HG02870 (cell line): ENCODE data around the gene ZNF831.

Experiments used
- ATAC-seq: cut with Tn5 transposase; IDR thresholded peaks from one replicate; pipeline ENCODE4 v1.9.1; 2021; ENCODE audit warnings: mild to moderate bottlenecking, moderate library complexity; ENCODE audit not compliant: unreplicated experiment

Gene ZNF831

DNA sequence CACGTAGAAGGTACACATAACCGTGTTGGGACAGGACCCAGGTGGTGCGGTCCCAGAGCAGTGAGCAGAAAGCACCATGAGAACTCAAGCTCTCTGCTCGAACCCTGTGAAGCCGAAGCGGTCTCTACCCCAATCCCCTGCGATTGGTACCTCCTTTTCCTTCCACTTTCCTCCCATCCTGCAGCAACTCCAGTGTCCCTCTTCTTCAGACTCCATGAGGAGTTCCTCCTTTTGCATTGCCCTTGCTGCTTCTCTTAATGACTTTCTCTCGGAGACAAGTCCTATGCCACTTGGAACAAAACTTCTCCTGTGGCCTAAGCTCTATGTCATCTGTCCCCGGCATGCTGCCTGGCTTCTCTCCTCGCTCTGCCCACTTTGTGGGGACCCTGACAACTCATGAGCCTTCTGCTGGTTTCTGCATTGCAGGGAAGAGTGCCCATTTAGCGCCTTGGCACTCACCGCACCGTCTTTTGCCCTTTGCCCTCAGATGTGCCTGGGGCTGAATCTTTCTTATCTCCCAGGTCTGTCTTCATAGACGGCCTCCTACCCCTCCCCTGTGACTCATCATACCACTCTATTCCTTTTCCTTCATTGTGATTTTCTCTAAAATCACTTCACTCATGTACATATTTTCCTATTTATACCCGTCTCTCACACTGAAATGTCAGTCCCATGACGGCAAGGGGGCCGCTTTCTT lies 9.2 kb upstream of the ZNF831 start:
- no peak for ATAC-seq

DNA sequence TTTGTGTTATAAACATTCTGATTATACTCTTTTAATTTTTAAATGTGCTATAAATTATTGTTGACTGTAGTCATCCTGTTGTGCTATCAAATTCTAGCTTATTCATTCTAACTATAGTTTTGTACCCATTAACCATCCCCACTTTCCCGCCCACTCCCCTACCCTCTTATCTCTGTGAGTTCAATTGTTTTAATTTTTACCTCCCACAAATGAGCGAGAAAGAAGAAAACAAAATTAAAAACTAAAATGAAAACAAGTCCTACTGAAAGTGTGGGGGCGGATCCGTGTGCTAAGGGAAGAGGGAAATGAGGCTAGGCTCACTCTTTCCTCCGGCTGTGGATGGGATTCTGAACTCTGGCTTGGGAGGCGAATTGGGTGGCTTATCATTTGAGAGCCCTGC lies 6.6 kb upstream of the ZNF831 start:
- ATAC-seq = no peak

DNA sequence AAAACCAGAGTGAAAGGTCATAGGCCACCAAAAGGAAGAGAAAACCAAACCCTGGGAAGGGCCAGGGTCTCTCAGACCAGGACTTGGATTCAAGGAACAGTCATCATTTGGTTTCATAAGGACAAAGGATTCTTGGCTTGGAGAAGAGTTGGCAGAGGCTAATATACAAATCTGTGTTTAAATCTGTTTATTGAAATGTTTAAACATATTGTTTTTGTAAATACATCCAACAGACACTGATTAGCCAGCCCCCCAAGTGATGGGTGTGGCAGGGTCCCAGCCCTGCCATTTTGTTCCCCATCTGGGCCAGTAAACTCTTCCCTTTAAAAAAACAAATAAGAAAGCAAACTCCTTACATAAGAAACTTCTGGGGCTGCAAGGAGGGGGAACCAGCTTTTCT lies 6.1 kb upstream of the ZNF831 start:
- ATAC-seq = no peak

DNA sequence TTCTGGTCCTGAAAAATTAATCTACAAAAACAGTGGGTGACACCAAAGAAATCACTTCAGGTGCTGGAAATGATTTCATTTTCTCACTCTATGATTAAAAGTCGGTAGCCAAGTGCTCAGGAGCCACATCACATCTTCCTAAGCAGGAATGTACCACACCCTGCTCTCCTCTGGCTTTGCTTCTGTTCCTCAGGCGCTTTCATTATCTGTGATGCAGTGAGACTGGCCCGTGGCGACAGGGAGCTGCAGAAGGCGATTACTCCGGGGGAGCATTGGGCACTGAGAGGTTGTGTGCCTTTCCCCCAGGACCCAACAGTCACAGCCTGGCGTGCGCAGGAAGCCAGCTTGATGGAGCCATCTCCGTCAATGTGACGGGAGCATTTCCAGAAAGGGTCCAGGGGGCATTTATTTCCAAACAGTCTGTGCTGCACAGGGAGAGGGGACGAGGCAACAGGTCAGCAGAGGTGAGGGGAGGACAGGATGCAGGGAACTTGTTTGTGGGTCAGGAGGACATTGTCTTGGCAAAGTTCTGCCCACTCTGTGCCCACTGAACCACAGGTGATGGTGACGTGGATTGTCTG lies 5.6 kb upstream of the ZNF831 start:
- no peak for ATAC-seq

DNA sequence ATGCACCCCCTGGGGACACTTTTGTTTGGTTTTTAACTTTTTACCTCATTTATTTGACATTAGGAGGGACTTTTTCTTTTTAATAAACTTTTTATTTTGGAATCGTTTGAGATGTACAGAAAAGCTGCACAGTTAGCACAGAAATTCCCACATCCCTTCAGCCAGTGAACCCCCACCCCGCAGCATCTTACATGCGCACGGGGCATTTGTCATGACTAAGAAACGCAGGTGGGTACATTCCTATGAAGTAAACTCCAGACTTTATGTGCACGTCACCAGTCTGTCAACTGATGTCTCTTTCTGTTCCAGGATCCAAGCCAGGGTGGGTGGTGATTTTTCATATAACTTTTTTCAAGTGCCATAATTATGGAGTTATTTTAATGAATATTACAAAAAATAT lies 4.9 kb upstream of the ZNF831 start:
- ATAC-seq = no peak

DNA sequence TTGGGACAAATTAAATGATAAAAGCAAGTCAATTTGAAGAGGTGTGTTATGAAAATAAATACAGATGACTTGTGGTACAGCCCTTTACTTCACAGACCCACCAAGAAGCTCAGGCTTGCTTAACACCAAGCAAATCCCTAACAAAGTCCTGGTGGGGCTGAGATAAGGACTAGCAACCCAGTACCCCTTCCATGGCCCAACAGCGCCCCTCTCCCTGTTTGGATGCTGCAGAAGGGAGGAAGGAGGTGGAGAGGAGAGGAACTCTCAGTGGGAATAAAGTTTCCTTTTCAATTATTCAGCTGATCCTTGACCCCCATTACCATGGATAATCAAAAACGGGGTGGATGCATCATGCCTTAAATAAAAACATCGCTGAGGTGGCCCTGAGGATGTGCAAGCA lies 4.5 kb upstream of the ZNF831 start:
- no peak for ATAC-seq

DNA sequence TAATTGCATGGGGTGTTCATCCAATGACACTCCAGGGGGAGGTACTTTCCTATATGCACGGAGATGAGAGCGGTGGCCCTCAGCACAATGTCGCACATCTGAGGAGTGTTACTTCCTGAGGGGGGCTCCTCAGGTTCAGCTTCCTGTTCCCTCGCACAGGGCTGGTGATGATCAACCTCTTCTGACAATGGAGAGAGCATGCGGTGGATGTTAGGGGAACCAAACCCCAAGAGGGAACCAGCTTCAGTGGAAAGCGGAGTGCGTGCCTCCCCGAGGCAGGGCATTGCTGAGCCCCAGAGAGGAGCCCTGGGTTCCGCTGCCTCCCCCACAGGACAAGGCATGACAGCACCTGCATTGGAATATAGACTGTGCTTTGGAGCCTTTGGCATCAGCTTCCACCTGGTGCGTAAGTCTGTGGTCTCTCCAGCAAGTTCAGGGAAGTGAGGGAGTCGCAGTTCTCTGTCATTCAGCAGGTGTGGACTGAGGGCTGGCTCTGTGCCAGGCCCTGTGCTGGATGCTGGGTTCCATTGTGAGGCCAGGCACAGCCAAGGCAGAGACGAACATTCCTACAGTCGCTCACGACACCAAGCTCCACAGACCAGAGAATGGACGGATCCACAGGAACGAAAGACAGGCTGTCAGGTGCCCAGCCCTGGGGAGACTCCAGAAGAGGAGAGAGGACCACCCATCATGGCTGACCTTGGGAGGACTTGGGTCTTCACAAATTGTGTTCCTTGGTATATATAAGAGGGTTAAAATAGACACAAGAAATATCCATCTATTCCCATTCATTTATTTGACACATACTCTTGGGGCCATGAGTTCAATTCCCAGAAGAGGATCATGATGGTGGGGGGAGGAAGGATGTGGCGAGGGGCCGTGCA lies 3.9 kb upstream of the ZNF831 start:
- ATAC-seq = no peak

DNA sequence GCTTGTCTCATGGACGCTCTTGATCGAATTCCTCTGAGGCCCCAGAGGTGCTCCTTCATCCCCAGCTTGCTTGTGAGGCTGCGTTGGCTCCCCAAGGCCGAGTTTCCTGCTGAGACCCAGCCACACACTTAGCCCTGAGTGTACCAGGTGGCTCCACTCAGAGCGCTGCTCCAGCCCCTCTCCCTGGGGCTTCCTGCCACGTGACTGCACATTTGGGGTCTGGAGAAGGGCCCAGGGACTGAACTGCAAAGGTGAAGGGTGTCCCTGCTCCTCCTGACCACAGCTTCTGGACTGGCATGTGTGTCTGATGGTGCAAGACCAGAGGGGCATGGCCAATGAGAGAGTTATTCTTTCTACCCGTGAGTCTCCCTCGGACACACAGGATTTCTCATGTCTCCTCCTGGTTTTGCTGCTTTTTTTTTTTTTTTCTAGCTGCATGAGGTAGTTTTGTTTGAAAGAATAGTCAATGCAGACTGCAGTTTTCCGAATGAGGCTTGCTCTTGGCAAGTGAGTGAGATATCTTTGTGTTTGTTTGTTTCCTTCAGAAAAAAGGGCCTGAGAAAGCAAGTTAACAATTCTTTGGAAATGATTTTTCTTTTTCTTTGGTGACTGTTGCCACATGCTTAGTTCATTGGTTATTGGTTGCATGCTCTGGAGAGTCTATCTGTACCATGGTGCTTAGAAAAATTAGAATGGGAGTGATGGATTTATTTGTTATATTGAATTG lies 3.1 kb upstream of the ZNF831 start:
- ATAC-seq = no peak

DNA sequence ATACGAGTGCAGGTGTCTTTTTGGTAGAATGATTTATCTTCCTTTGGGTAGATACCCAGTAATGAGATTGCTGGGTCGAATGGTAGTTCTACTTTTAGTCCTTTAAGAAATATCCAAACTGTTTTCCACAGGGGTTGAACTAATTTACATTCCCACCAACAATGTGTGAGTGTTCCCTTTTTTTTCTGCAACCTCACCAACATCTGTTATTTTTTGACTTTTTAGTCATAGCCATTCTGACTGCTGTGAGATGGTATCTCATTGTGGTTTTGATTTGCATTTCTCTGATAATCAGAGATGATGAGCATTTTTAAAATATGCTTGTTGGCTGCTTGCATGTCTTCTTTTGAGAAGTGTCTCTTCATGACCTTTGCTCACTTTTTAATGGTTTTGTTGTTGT lies 1.9 kb upstream of the ZNF831 start:
- ATAC-seq = no peak

DNA sequence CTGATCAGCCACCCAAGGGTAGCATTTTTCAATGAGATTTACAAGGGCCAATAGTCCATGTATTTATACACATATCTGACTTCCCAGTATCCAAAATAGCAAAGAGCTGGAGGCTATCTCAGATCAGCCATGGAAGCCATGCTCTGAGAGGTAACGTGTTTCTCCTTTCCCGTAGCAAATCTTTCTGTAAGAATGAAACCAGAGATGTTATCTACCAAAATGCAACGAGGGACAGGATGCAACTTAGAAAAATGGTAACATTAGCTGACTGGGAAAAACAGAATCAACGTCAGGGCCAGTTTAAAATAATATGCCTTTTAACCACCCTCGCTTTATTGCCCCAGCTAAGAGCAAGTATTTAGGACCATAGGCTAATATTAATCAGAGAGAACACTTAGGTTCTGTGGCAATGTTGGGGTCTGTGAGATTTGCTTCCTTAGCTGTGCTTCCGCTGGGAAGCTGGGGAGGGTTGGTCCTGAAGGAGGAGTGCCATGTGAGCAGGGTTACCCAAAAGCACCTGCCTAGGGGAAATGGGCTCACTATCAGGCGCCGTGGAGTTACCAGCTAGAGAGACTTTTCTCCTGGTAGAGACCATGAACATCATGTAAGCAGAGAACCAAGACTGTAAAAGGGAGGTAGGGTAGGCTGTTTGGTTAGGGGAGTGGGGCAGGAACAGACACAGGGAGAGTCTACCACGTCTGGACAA lies 1.2 kb downstream of the ZNF831 start:
- no peak for ATAC-seq

DNA sequence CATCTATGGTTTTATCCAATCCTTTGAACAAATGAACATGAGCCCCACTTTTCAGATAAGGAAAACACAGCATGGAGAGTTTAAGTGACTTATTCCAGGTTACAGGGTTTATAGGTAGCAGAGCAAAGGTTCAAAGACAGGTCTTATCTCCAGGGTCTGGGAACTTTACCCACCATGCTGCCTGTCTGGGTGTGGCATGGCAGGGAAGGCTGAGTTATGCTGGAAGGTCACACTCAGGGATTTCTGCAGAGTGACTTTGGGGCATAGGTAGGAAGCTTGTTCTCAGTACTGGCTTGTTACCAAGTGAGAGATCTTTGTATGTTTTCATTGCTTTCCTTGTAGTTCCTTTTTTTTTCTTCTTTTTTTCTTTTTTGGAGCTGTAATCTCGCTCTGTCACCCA lies 1.8 kb downstream of the ZNF831 start:
- no peak for ATAC-seq

DNA sequence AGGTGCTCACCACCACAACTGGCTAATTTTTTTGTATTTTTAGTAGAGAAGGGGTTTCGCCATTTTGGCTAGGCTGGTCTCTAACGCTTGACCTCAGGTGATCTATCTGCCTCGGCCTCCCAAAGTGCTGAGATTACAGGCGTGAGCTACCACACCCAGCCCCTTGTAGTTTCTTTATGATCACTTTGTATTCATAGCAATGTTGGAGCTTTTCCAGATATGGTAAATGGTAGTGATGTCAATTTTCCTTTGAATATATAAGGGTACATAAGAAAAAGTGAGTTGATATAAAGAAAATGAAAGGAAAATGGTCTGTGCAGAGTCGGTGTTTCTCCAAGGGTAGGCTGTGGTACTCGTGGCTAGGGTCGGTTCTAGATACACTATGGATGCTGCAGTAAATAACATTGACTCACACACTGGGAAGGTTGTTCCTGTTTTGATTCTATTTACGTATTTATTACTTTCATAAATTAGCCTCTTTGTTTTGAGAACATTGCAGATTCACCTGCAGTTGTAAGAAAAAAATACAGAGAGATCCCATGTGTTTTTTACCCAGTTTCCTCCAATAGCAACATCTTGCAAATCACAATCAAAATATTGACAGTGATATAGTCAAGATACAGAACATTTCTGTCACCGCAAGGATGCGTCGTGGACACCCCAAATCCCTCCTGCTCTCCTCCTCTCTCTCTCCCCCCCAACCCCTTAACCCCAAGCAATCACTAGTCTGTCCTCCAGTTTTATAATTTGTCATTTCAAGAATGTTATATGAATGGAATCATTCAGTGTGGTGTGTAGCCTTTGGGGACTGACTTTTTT lies 2.5 kb downstream of the ZNF831 start:
- ATAC-seq = no peak

DNA sequence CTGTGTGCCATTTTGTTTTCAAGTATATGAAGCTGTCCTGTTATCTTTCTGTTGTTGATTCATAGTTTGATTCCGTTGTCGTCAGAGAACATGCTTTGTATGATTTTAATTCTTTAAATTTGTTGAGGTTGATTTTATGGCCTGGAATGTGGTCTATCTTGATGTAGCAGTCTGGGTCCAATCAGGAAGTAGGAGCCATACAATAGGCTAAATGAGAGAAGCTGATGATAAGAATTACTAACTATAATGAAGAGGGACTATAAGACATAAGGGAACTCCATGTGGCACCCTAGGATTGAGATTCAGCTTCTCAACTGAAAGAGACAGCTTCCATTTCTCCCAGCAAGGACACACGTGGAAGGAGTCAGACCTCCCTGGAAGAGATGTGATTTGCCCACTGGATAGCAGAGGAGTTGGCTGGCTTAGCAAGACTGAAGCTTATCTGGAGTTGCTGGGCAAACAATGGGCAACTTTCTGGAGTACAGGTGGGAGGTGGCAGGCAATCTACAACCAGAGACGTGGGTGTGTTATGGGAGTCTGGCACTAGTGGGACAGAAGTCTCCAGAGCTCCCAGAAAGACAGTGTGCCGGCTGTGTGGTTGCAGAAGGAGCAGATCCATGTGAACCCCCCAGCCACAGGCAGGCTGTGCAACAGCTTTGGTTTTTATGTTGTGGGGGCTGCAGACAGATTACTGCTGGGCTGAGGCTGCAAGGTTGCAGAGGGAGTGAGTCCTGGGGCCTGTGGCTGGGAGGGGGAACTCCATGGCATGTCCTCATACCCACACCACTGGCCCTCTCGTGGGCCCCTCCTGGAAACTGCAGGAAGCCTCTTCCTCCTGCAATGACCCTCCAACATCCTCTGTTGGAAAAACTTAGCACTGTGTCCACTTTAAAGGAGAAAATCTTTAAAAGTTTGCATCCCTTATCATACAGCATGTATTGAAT lies 7.1 kb downstream of the ZNF831 start:
- ATAC-seq = no peak

DNA sequence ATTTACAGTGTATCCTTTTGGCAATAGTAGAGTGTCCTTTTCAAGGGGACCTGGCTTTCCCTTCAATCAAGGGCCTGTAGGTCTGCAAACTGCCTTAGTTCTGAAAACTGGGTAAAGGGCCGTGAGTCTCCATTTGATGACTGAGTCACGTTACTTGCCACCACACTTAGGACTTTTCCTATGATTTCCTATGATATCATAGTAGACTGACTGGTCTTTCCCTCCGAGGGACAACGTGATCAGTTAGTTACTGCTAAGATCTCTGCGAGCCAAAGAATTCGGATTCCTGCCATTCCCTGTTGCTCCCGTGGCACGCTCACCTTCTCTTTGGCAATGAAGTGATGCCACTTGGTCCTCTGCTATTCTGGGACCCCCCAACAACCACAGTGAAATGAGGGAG lies 8.4 kb downstream of the ZNF831 start:
- no peak for ATAC-seq

DNA sequence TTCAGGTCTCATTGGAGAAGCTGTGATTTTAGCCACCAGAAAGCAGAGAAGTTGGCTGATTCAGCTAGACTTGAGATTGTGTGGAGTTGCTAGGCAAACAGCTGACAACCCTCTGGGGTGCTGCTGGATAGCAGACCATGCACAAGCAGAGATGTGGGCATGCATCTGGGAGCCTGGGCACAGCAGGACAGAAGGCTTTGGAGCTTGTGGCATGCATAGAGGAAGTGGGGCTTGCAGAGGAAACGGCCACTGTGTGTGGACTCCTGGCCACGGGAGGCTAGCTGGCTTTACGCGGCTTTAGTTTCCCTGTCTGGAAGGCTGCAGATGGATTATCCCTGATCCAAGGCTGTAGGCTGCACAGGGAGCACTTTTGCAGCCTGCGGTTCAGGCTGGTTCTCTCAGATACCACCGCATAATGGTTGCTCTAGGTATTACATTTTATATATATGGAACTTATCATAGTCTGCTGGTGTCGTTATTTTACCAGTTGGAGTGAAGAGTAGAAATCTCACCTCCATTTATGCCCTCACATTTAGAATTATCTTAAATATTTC lies 10.4 kb downstream of the ZNF831 start:
- ATAC-seq = no peak

DNA sequence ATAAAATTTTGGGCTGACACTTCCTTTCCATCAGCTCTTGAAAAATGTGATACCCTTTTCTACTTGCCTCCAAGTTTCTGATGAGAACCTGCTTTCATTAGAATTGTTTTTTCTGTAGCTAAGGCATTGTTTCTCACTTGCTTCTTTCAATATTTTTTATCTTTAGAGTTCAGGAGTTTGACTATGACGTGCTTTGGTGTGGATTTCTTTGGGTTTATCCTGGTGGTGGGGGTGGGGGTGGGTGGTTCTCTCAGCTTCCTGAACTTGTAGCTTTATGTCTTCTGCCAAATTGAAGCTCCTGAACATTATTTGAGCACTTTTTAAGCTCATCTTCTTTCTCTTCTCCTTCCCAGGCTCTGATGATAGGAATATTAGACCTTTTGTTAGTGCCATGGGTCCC lies 11.4 kb downstream of the ZNF831 start:
- ATAC-seq = no peak

DNA sequence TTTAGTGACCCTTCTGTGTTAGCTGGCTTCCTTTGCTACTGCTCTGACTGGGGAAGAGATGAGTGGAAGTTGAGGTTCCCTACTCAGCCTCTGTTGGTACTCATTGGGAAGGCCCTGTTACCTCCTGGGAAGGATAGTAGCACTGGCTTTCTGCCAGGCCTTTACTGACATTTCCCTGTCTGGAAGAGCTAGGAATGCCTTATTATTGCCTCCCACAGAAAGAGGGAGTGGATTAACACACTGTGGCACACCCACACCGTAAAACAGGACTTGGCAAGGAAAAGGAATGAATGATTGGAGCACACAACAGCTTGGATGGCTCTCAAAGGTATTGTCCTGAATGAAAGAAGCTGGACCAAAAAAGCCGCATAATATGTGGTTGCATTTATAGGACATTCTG lies 12.2 kb downstream of the ZNF831 start:
- ATAC-seq = no peak

DNA sequence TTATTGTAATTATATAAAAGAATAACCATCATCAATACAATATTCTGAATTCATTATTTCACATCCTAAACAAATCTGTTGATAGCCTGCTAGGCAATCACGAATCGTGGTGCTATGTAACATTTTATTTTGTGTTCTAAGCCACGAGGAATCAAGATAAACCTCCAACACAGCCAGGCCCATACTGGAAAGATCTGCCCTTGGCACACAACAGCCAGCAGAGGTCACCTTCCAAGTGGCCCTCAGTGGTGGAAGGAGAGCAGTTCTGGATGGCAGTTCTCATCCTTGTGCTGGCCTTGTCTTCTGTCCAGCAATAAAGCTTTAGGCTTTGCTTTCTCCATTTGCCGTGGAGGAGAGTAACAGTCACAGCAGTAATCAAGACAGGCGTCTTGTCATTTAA lies 13.2 kb downstream of the ZNF831 start:
- ATAC-seq = no peak
